Measurements from ENCODE around the gene S100PBP. TPM values are rescaled to one million over a fixed set of nuclear protein-coding genes. Genes with fewer than 3 reads are reported as not detected.

Gene S100PBP
- total RNA-seq, 3 donors from 2014 or later (not counting 1 experiment from before 2014, with no cell fraction given) = 84.5 to 114 (median 85.5) TPM

DNA sequence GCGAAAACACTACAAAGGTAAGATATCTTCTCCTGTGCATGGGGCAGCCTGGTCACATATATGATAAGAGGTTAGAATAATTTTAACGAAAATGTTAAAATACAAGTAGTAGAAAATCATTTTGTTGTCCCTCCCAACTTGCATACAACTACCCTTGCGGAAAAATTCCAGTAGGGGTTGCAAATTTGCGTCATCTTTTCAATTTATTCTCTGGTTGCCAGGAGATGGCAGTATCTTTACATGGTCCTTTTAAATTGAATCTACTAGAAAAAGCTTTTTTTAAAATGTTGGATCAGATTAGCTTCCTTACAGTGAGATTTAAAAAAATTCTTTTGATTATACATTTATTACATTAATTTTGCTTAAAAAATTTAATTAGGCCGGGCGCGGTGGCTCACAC lies 10.9 kb downstream of the S100PBP start:
- no peak overlapping the region for H3K27ac ChIP-seq (ENCODE audit: low read length)
- Mint-ChIP-seq H3K9me3 (no peaks in the 10 kb centered on the region), H3K4me3 (no peak overlapping the region), H3K36me3 (peaks cover 18% of the 10 kb centered on the region), H3K27me3 (ENCODE audit: low read depth in 2 of 2) (no peaks in the 10 kb centered on the region), H3K27ac (no peak overlapping the region), H3K4me1 (peaks cover 15 to 16% of the 10 kb centered on the region in 2 donors)
- no peaks in the 10 kb centered on the region for H3K9me3 ChIP-seq (ENCODE audit: control insufficient read depth, insufficient read depth, low read length)
- peaks cover 73% of the 10 kb centered on the region for H3K36me3 ChIP-seq (ENCODE audit: control insufficient read depth, insufficient read depth, low read length)
- intact Hi-C loops (cut with micrococcal nuclease) = no loop called here
- 100% methylated on average over 4 of the region's 7 CpGs for WGBS (ENCODE audit: insufficient coverage)
- TF ChIP-seq, protein P1, sequence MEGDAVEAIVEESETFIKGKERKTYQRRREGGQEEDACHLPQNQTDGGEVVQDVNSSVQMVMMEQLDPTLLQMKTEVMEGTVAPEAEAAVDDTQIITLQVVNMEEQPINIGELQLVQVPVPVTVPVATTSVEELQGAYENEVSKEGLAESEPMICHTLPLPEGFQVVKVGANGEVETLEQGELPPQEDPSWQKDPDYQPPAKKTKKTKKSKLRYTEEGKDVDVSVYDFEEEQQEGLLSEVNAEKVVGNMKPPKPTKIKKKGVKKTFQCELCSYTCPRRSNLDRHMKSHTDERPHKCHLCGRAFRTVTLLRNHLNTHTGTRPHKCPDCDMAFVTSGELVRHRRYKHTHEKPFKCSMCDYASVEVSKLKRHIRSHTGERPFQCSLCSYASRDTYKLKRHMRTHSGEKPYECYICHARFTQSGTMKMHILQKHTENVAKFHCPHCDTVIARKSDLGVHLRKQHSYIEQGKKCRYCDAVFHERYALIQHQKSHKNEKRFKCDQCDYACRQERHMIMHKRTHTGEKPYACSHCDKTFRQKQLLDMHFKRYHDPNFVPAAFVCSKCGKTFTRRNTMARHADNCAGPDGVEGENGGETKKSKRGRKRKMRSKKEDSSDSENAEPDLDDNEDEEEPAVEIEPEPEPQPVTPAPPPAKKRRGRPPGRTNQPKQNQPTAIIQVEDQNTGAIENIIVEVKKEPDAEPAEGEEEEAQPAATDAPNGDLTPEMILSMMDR (IDR thresholded peaks at IDR 0.05) = no peak
- H3K27me3 ChIP-seq (ENCODE audit: control insufficient read depth, insufficient read depth, low read length) = no peaks in the 10 kb centered on the region
- no peak overlapping the region for H3K4me3 ChIP-seq (ENCODE audit: low read length)
- DNase-seq (no peak), ATAC-seq (no peak)
- no peaks in the 10 kb centered on the region for H3K4me1 ChIP-seq (ENCODE audit: control insufficient read depth, insufficient read depth, low read length)

DNA sequence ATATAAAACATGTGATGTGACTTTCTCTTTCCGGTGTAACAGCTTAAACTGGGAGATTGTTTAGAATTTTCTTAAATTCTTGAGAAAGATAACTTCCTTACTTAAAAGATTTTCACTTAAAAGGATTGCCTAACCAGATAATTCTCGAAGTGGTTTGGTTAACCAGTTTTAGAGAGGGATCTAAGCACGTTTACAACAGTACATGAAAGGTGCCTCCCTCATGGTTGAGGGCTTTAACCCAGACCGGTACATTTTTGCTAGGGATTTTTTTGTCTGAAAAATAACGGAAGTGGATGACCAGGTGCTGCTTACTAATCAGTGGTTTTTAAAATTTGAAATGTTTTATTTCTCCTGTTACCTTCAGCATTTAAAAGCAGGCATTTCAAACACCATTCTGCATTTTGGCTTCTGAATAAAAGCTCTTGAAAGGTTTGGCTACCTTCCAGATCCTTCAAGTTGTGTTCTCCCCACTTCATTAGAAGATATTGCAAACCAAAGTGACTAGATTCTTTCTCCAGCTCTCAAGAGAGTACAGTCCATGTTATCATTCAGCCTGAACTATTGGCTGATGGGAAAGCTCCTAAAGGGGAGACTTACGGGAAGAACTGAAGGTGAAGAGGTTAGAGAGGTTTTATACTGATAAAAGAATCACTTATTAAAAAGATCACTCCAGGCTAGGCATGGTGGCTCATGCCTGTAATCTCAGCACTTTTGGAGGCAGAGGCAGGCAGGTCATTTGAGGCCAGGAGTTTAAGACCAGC lies 12.8 kb downstream of the S100PBP start:
- TF ChIP-seq, protein P1 (IDR thresholded peaks at IDR 0.05) = no peak
- Mint-ChIP-seq H3K27ac (peak overlapping the region in 1 of 2 donors; percentile 5), H3K4me3 (no peak overlapping the region), H3K4me1 (peaks cover 10 to 16% of the 10 kb centered on the region in 2 donors), H3K27me3 (ENCODE audit: low read depth in 2 of 2) (no peaks in the 10 kb centered on the region), H3K36me3 (peaks cover 24% of the 10 kb centered on the region), H3K9me3 (no peaks in the 10 kb centered on the region)
- no peak overlapping the region for H3K4me3 ChIP-seq (ENCODE audit: low read length)
- ATAC-seq = no peak
- H3K4me1 ChIP-seq (ENCODE audit: control insufficient read depth, insufficient read depth, low read length) = no peaks in the 10 kb centered on the region
- 87% methylated on average over 4 of the region's 6 CpGs for WGBS (ENCODE audit: insufficient coverage)
- no peak overlapping the region for H3K27ac ChIP-seq (ENCODE audit: low read length)
- H3K9me3 ChIP-seq (ENCODE audit: control insufficient read depth, insufficient read depth, low read length) = no peaks in the 10 kb centered on the region
- no peaks in the 10 kb centered on the region for H3K27me3 ChIP-seq (ENCODE audit: control insufficient read depth, insufficient read depth, low read length)
- no peak for DNase-seq
- H3K36me3 ChIP-seq (ENCODE audit: control insufficient read depth, insufficient read depth, low read length) = peaks cover 87% of the 10 kb centered on the region
- intact Hi-C loops (cut with micrococcal nuclease) = no loop called here

DNA sequence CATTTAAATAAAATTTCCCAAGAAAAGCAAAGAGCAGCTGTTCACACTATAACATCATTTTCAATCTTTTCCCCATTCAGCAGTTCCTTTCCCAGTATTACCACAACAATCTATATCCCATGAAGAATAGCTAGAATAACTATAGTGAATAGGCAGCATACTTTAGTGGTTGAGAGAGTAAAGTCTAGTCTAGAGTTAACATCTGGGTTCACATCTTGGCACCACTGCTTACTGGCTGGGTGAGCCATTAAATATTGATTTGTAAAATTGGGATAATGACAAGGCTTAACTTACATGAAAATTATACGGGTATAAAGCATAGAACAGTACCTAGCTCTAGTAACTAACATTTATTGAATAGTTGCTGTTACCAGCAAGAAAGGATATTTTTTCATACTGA lies 14.4 kb downstream of the S100PBP start:
- H3K36me3 Mint-ChIP-seq = peaks cover 15% of the 10 kb centered on the region
- Histone ChIP-seq H3K4me3 (ENCODE audit: low read length) (no peak overlapping the region), H3K9me3 (ENCODE audit: control insufficient read depth, insufficient read depth, low read length) (no peaks in the 10 kb centered on the region), H3K36me3 (ENCODE audit: control insufficient read depth, insufficient read depth, low read length) (peaks cover 74% of the 10 kb centered on the region), H3K27me3 (ENCODE audit: control insufficient read depth, insufficient read depth, low read length) (no peaks in the 10 kb centered on the region), H3K4me1 (ENCODE audit: control insufficient read depth, insufficient read depth, low read length) (no peaks in the 10 kb centered on the region), H3K27ac (ENCODE audit: low read length) (no peak overlapping the region)
- H3K27ac Mint-ChIP-seq = peak overlapping the region; percentile 19 to 27
- no peak for ATAC-seq
- H3K9me3 Mint-ChIP-seq = no peaks in the 10 kb centered on the region
- TF ChIP-seq, protein P1 (IDR thresholded peaks at IDR 0.05) = no peak
- H3K27me3 Mint-ChIP-seq (ENCODE audit: low read depth in 2 of 2) = no peaks in the 10 kb centered on the region
- DNase-seq = no peak
- H3K4me1 Mint-ChIP-seq = peaks cover 5 to 11% of the 10 kb centered on the region in 2 donors
- no peak overlapping the region for H3K4me3 Mint-ChIP-seq
- WGBS (ENCODE audit: insufficient coverage) = no CpG with 5 or more reads among the region's 1 CpG
- intact Hi-C loops (cut with micrococcal nuclease) = no loop called here
